CD14-positive monocyte (primary cell): Measurements from ENCODE around the gene ARMC6. TPM values are rescaled to one million over a fixed set of nuclear protein-coding genes. Genes with fewer than 3 reads are reported as not detected.

Experiments
- DNase-seq, 3 donors: peaks; one replicate each; pipeline ENCODE4 v3.0.0-alpha.2; 2011 to 2022
- H2AFZ ChIP-seq: 2 replicates; pipeline ENCODE4 v1.6.0; 2012; ENCODE audit warnings: mild to moderate bottlenecking, low read depth, low read length, inconsistent platforms; ENCODE audit not compliant: insufficient read depth, poor library complexity, severe bottlenecking
- H3K27ac ChIP-seq, 2 donors: 1 replicate in 1 of 2; 2 replicates in 1 of 2; pipeline ENCODE4 v1.5.1; 2012 to 2013; ENCODE audit warnings: low read length in 2 of 2, control low read depth in 1 of 2, inconsistent platforms in 1 of 2, low read depth in 1 of 2, mild to moderate bottlenecking in 1 of 2
- H3K27me3 ChIP-seq, 2 donors: one replicate each; pipeline versions ENCODE4 v1.6.0 to v1.6.1; 2011 to 2013; ENCODE audit warnings: low read length in 2 of 2; ENCODE audit not compliant: control insufficient read depth in 2 of 2, insufficient read depth in 2 of 2
- H3K36me3 ChIP-seq, 2 donors: replicated peaks in 1 of 2; 1 replicate in 1 of 2; 2 replicates in 1 of 2; pipeline versions ENCODE4 v1.5.1 to v1.6.1; 2012 to 2013; ENCODE audit warnings: low read length in 2 of 2, control low read depth in 1 of 2, inconsistent platforms in 1 of 2, mild to moderate bottlenecking in 1 of 2; ENCODE audit not compliant: insufficient read depth in 2 of 2, control insufficient read depth in 1 of 2
- H3K4me1 ChIP-seq, 2 donors: 1 replicate in 1 of 2; 2 replicates in 1 of 2; pipeline versions ENCODE4 v1.5.1 to v1.6.1; 2012 to 2013; ENCODE audit warnings: low read length in 2 of 2, control low read depth in 1 of 2, inconsistent platforms in 1 of 2, mild to moderate bottlenecking in 1 of 2, moderate library complexity in 1 of 2; ENCODE audit not compliant: insufficient read depth in 2 of 2, control insufficient read depth in 1 of 2
- H3K4me2 ChIP-seq: replicated peaks from 2 replicates; pipeline ENCODE3; 2012; ENCODE audit warnings: low read length, moderate library complexity, mild to moderate bottlenecking; ENCODE audit not compliant: poor library complexity, severe bottlenecking; ENCODE audit errors: extremely low read depth
- H3K4me3 ChIP-seq, 3 experiments: fragments of 200-600 bp in 1 of 3; sonication (generic) in 1 of 3; replicated peaks in 1 of 3; 1 replicate in 2 of 3; 2 replicates in 1 of 3; pipeline ENCODE4 v1.5.1; 2011 to 2013; ENCODE audit warnings: low read length in 3 of 3, mild to moderate bottlenecking in 3 of 3, control low read depth in 2 of 3, low read depth in 2 of 3, inconsistent platforms in 1 of 3, moderate library complexity in 1 of 3
- H3K79me2 ChIP-seq: 2 replicates; pipeline ENCODE4 v1.6.0; 2012; ENCODE audit warnings: mild to moderate bottlenecking, control low read depth, inconsistent platforms, low read length, moderate library complexity; ENCODE audit not compliant: insufficient read depth
- H3K9ac ChIP-seq: 2 replicates; pipeline ENCODE4 v1.6.0; 2017; ENCODE audit warnings: low read length, mild to moderate bottlenecking; ENCODE audit not compliant: insufficient read depth, poor library complexity, severe bottlenecking
- H3K9me3 ChIP-seq, 2 donors: replicated peaks in 1 of 2; 1 replicate in 1 of 2; 2 replicates in 1 of 2; pipeline versions ENCODE4 v1.5.1 to v1.6.1; 2012 to 2013; ENCODE audit warnings: low read length in 2 of 2, control low read depth in 1 of 2; ENCODE audit not compliant: control insufficient read depth in 1 of 2, insufficient read depth in 1 of 2
- H4K20me1 ChIP-seq: 2 replicates; pipeline ENCODE4 v1.6.0; 2012; ENCODE audit warnings: mild to moderate bottlenecking, low read length, control low read depth, moderate library complexity; ENCODE audit not compliant: insufficient read depth
- H3K27ac Mint-ChIP-seq, 7 donors: one replicate each; pipeline ENCODE4 v1.8.0; 2020; ENCODE audit warnings: mild to moderate bottlenecking in 7 of 7, mixed read lengths in 7 of 7, moderate library complexity in 6 of 7, inconsistent platforms in 2 of 7
- H3K27me3 Mint-ChIP-seq, 3 donors: one replicate each; pipeline ENCODE4 v1.8.0; 2021 to 2022; ENCODE audit warnings: low read depth in 3 of 3, mild to moderate bottlenecking in 3 of 3, mixed read lengths in 3 of 3, moderate library complexity in 3 of 3, inconsistent platforms in 1 of 3
- H3K36me3 Mint-ChIP-seq, 2 donors: one replicate each; pipeline ENCODE4 v1.8.0; 2020; ENCODE audit warnings: mixed read lengths in 2 of 2, inconsistent platforms in 1 of 2, mild to moderate bottlenecking in 1 of 2
- H3K4me1 Mint-ChIP-seq: one replicate; pipeline ENCODE4 v1.8.0; 2020; ENCODE audit warnings: mild to moderate bottlenecking, mixed read lengths
- H3K4me3 Mint-ChIP-seq, 2 donors: one replicate each; pipeline ENCODE4 v1.8.0; 2020; ENCODE audit warnings: mild to moderate bottlenecking in 2 of 2, mixed read lengths in 2 of 2, moderate library complexity in 1 of 2
- H3K9me3 Mint-ChIP-seq, 7 donors: one replicate each; pipeline ENCODE4 v1.8.0; 2020 to 2022; ENCODE audit warnings: mixed read lengths in 7 of 7, mild to moderate bottlenecking in 6 of 7, moderate library complexity in 6 of 7, inconsistent platforms in 2 of 7
- CTCF ChIP-seq: fragments of 200-600 bp; IDR thresholded peaks from one replicate; pipeline ENCODE4 v1.8.0; 2022; ENCODE audit warnings: antibody characterized with exemption, mild to moderate bottlenecking
- WGBS: methylation state at CpG from one replicate; pipeline ENCODE4 v1.1.5; 2013; ENCODE audit warnings: missing lambda C conversion rate; ENCODE audit not compliant: insufficient coverage; 5-methylcytosine and 5-hydroxymethylcytosine counted together
- intact Hi-C, 2 donors: fragments of 100-400 bp; cut with micrococcal nuclease; formaldehyde crosslinking; loops; one replicate each; pipeline versions ENCODE4 v1.15.0 to v1.15.1; 2023
- polyA plus RNA-seq, 3 donors: library from polyadenylated mRNA; depleted of rRNA in 1 of 3; unstranded in 2 of 3; stranded (reverse) in 1 of 3; fragments of 300-500 nt in 2 of 3; fragments of >200 nt in 1 of 3; fragmentation: Illumina TruSeq in 2 of 3; gene quantifications; 1 replicate in 2 of 3; 2 replicates in 1 of 3; pipeline ENCODE4 v1.2.3, GENCODE V29; 2012 to 2021

ARMC6 gene
- polyA plus RNA-seq, 3 donors, result 22.3 to 29.6 (median 26.1) TPM

- no peak overlapping the region for H3K4me2 ChIP-seq
- intact Hi-C loops, result no loop called here
- H3K36me3 Mint-ChIP-seq, result peaks cover 0 to 2% of the 10 kb centered on the region in 2 donors
- no peak for TF ChIP-seq CTCF
- H3K4me3 ChIP-seq, result no peak overlapping the region
- no peaks in the 10 kb centered on the region for H3K36me3 ChIP-seq
- H2AFZ ChIP-seq, result no peak overlapping the region
- H3K9me3 ChIP-seq, result no peaks in the 10 kb centered on the region
- H3K27me3 Mint-ChIP-seq, result peaks cover 5 to 13% (median 12%) of the 10 kb centered on the region in 3 donors
- H3K27ac ChIP-seq, result no peak overlapping the region
- 100% methylated on average over 2 of the region's 11 CpGs for WGBS
- H3K79me2 ChIP-seq, result no peaks in the 10 kb centered on the region
- no peak overlapping the region for H3K27ac Mint-ChIP-seq
- peaks cover 0 to 8% of the 10 kb centered on the region in 2 donors for H3K4me1 ChIP-seq
- no peaks in the 10 kb centered on the region for H4K20me1 ChIP-seq
- peaks cover 9% of the 10 kb centered on the region for H3K4me1 Mint-ChIP-seq
- DNase-seq, result no peak
- peaks cover 0 to 3% of the 10 kb centered on the region in 2 donors for H3K27me3 ChIP-seq
- H3K9me3 Mint-ChIP-seq, result peaks cover 0 to 3% (median 0%) of the 10 kb centered on the region in 7 donors
- no peak overlapping the region for H3K4me3 Mint-ChIP-seq
- no peak overlapping the region for H3K9ac ChIP-seq
Measured at GRCh38 chr19:19107654-19108053, 74.3 kb downstream of the ARMC6 start.

Other genes starting within 250 kb of the ARMC6 start
- gene COMP, start 242.3 kb upstream of the ARMC6 start, polyA plus RNA-seq, result not detected
- gene UPF1, start 201.6 kb upstream of the ARMC6 start, polyA plus RNA-seq, result 10 to 100 TPM in 1 of 3 donors, 1 to 10 TPM in 2; 2.6 to 43.7 (median 3.2) TPM
- not detected for gene CERS1, start 137.4 kb upstream of the ARMC6 start, polyA plus RNA-seq
- gene COPE, start 114.2 kb upstream of the ARMC6 start, polyA plus RNA-seq, result 100 to 1,000 TPM; 331 to 345 (median 345) TPM
- 10 to 100 TPM; 24.0 to 40.3 (median 27.5) TPM for gene DDX49, start 113.9 kb upstream of the ARMC6 start, polyA plus RNA-seq
- 10 to 100 TPM; 45.1 to 88.1 (median 49.4) TPM for gene HOMER3, start 92.4 kb upstream of the ARMC6 start, polyA plus RNA-seq
- 100 to 1,000 TPM in 1 of 3 donors, 1 to 10 TPM in 2; 7.6 to 143 (median 8.2) TPM for gene SUGP2, start 86 bp upstream of the ARMC6 start, polyA plus RNA-seq
- 1 to 10 TPM in 2 of 3 donors, under 1 TPM in 1; 0.68 to 3.1 (median 1.1) TPM for gene SLC25A42, start 30.4 kb downstream of the ARMC6 start, polyA plus RNA-seq
- 10 to 100 TPM; 14.3 to 22.5 (median 15.3) TPM for gene TMEM161A, start 104.9 kb downstream of the ARMC6 start, polyA plus RNA-seq
- gene MEF2B, start 136.7 kb downstream of the ARMC6 start, polyA plus RNA-seq, result 1 to 10 TPM in 1 of 3 donors, under 1 TPM in 2; 0.15 to 1.8 (median 0.30) TPM
- 10 to 100 TPM; 31.6 to 44.1 (median 36.5) TPM for gene BORCS8, start 158.5 kb downstream of the ARMC6 start, polyA plus RNA-seq
- 10 to 100 TPM; 62.2 to 98.2 (median 66.6) TPM for gene RFXANK, start 158.7 kb downstream of the ARMC6 start, polyA plus RNA-seq
- 1 to 10 TPM; 6.4 to 7.8 (median 6.4) TPM for gene NR2C2AP, start 169.8 kb downstream of the ARMC6 start, polyA plus RNA-seq
- not detected for gene NCAN, start 178.4 kb downstream of the ARMC6 start, polyA plus RNA-seq
- gene TM6SF2, start 239.7 kb downstream of the ARMC6 start, polyA plus RNA-seq, result not detected